Osteoblast (primary cell): ENCODE results near the gene ADAMTS9. TPM values are rescaled to one million over a fixed set of nuclear protein-coding genes. Genes with fewer than 3 reads are reported as not detected.

Experiments used
- DNase-seq: peaks from one replicate; pipeline ENCODE4 v3.0.0; 2011; ENCODE audit warnings: low spot score, mixed read lengths; ENCODE audit not compliant: insufficient read length; ENCODE audit errors: missing footprints
- H2AFZ ChIP-seq: 2 replicates; pipeline ENCODE4 v1.6.0; 2011; ENCODE audit warnings: mild to moderate bottlenecking, low read length
- H3K27ac ChIP-seq: 2 replicates; pipeline ENCODE4 v1.5.1; 2011; ENCODE audit warnings: mild to moderate bottlenecking, low read depth, low read length, moderate library complexity
- H3K27me3 ChIP-seq: 2 replicates; pipeline ENCODE4 v1.6.0; 2012; ENCODE audit warnings: mild to moderate bottlenecking, control low read depth, inconsistent platforms, low read length, moderate library complexity; ENCODE audit not compliant: insufficient read depth
- H3K36me3 ChIP-seq: 2 replicates; pipeline ENCODE4 v1.5.1; 2011; ENCODE audit warnings: mild to moderate bottlenecking, low read length, control low read depth, moderate library complexity; ENCODE audit not compliant: insufficient read depth
- H3K4me1 ChIP-seq: 2 replicates; pipeline ENCODE4 v1.5.1; 2011; ENCODE audit warnings: mild to moderate bottlenecking, low read length, control low read depth, moderate library complexity; ENCODE audit not compliant: insufficient read depth
- H3K4me2 ChIP-seq: 2 replicates; pipeline ENCODE4 v1.6.0; 2011; ENCODE audit warnings: mild to moderate bottlenecking, low read length; ENCODE audit not compliant: insufficient read depth
- H3K4me3 ChIP-seq: fragments of 200-600 bp; sonication (generic); 3 replicates; pipeline ENCODE4 v1.5.1; 2012; ENCODE audit warnings: mild to moderate bottlenecking, low read length, inconsistent platforms; ENCODE audit not compliant: insufficient read depth
- H3K79me2 ChIP-seq: 2 replicates; pipeline ENCODE4 v1.6.0; 2012; ENCODE audit warnings: mild to moderate bottlenecking, low read length, control low read depth, inconsistent platforms; ENCODE audit not compliant: insufficient read depth
- H3K9me3 ChIP-seq: 2 replicates; pipeline ENCODE4 v1.5.1; 2011; ENCODE audit warnings: low read depth, low read length, control low read depth
- H4K20me1 ChIP-seq: 2 replicates; pipeline ENCODE4 v1.6.0; 2012; ENCODE audit warnings: mild to moderate bottlenecking, low read length, control low read depth; ENCODE audit not compliant: insufficient read depth
- total RNA-seq: library from RNA; depleted of rRNA; stranded (reverse); fragments of >200 nt; gene quantifications from 2 replicates; pipeline ENCODE4 v1.2.3, GENCODE V29; 2012
- TF ChIP-seq, protein P1 (sequence below): IDR thresholded peaks from 2 replicates; pipeline ENCODE4 v1.5.1; 2011; ENCODE audit warnings: mild to moderate bottlenecking, low read depth, low read length, moderate library complexity; ENCODE audit errors: extremely low read depth

The ADAMTS9 gene
- total RNA-seq, 1 donor: 4.0 TPM

- Histone ChIP-seq H3K4me2 (no peak overlapping the region), H3K79me2 (no peaks in the 10 kb centered on the region), H3K27me3 (peaks cover 10% of the 10 kb centered on the region), H3K36me3 (no peaks in the 10 kb centered on the region), H3K27ac (no peak overlapping the region), H2AFZ (no peak overlapping the region), H3K4me3 (no peak overlapping the region), H4K20me1 (no peaks in the 10 kb centered on the region), H3K9me3 (no peaks in the 10 kb centered on the region), H3K4me1 (peaks cover 6% of the 10 kb centered on the region)
- TF ChIP-seq, protein P1, sequence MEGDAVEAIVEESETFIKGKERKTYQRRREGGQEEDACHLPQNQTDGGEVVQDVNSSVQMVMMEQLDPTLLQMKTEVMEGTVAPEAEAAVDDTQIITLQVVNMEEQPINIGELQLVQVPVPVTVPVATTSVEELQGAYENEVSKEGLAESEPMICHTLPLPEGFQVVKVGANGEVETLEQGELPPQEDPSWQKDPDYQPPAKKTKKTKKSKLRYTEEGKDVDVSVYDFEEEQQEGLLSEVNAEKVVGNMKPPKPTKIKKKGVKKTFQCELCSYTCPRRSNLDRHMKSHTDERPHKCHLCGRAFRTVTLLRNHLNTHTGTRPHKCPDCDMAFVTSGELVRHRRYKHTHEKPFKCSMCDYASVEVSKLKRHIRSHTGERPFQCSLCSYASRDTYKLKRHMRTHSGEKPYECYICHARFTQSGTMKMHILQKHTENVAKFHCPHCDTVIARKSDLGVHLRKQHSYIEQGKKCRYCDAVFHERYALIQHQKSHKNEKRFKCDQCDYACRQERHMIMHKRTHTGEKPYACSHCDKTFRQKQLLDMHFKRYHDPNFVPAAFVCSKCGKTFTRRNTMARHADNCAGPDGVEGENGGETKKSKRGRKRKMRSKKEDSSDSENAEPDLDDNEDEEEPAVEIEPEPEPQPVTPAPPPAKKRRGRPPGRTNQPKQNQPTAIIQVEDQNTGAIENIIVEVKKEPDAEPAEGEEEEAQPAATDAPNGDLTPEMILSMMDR: no peak
- no peak for DNase-seq
These were observed 6.8 kb downstream of the ADAMTS9 start for GRCh38 chr3:64681015-64681414.

DNA sequence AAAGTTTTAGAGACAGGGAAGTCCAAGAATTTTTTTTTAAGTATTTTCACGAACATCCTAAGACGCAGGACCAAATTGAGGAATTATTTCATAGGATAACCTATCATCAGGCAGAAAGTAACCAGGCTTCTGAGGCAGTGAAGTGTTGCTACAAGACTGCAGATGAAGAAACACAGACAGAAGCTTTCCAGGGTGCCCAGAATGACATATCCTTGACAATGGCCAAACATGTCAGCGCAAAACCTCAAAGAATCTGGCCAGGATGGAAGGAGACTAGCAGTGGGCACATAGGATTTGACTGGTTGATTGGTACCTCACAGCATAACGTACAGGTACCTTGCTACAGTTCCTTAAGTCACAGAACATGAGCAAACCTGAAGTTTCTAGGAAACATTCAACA, 7.5 kb downstream of the ADAMTS9 start:
- no peaks in the 10 kb centered on the region for H3K79me2 ChIP-seq
- H3K9me3 ChIP-seq: no peaks in the 10 kb centered on the region
- no peak overlapping the region for H3K4me3 ChIP-seq
- DNase-seq: no peak
- H3K36me3 ChIP-seq: no peaks in the 10 kb centered on the region
- H4K20me1 ChIP-seq: no peaks in the 10 kb centered on the region
- H3K4me2 ChIP-seq: no peak overlapping the region
- peaks cover 10% of the 10 kb centered on the region for H3K27me3 ChIP-seq
- TF ChIP-seq, protein P1: no peak
- H2AFZ ChIP-seq: no peak overlapping the region
- H3K27ac ChIP-seq: no peak overlapping the region
- H3K4me1 ChIP-seq: peaks cover 4% of the 10 kb centered on the region

- TF ChIP-seq, protein P1: no peak
- Histone ChIP-seq H2AFZ (no peak overlapping the region), H3K27ac (no peak overlapping the region), H3K79me2 (no peaks in the 10 kb centered on the region), H3K9me3 (no peaks in the 10 kb centered on the region), H4K20me1 (no peaks in the 10 kb centered on the region), H3K4me3 (no peak overlapping the region), H3K4me2 (no peak overlapping the region), H3K4me1 (no peaks in the 10 kb centered on the region), H3K27me3 (peaks cover 4% of the 10 kb centered on the region), H3K36me3 (no peaks in the 10 kb centered on the region)
- no peak for DNase-seq
These were observed 9.7 kb downstream of the ADAMTS9 start for GRCh38 chr3:64677961-64678716.

DNA sequence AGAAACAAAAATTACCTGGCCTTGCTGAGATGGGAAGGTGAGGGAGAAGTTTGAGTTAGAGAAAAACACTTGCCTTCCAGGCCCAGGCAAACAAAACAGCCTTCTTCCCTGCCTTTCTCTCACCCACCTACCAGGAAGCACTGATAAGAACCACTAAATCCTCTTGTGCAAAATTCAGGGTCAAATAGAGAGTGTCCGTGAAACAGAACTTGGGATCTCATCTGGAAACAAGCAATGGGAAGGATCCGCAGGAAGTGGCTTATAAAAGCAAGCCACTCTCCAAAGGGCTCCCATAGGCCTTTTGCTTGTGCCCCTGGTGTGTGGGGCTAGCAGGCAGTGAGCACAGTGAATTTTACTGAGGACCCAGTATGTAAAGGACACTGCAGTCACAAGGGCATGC, 11.0 kb downstream of the ADAMTS9 start:
- Histone ChIP-seq H3K36me3 (no peaks in the 10 kb centered on the region), H3K79me2 (no peaks in the 10 kb centered on the region), H3K4me1 (no peaks in the 10 kb centered on the region)

More for the DNA sequence above, 11.0 kb downstream of the ADAMTS9 start:
- Histone ChIP-seq H2AFZ (no peak overlapping the region), H4K20me1 (no peaks in the 10 kb centered on the region), H3K27me3 (no peaks in the 10 kb centered on the region), H3K27ac (no peak overlapping the region), H3K9me3 (no peaks in the 10 kb centered on the region), H3K4me2 (no peak overlapping the region), H3K4me3 (no peak overlapping the region)
- TF ChIP-seq, protein P1: no peak
- DNase-seq: no peak
